ENCODE results near the gene PIP5K1B.

DNA sequence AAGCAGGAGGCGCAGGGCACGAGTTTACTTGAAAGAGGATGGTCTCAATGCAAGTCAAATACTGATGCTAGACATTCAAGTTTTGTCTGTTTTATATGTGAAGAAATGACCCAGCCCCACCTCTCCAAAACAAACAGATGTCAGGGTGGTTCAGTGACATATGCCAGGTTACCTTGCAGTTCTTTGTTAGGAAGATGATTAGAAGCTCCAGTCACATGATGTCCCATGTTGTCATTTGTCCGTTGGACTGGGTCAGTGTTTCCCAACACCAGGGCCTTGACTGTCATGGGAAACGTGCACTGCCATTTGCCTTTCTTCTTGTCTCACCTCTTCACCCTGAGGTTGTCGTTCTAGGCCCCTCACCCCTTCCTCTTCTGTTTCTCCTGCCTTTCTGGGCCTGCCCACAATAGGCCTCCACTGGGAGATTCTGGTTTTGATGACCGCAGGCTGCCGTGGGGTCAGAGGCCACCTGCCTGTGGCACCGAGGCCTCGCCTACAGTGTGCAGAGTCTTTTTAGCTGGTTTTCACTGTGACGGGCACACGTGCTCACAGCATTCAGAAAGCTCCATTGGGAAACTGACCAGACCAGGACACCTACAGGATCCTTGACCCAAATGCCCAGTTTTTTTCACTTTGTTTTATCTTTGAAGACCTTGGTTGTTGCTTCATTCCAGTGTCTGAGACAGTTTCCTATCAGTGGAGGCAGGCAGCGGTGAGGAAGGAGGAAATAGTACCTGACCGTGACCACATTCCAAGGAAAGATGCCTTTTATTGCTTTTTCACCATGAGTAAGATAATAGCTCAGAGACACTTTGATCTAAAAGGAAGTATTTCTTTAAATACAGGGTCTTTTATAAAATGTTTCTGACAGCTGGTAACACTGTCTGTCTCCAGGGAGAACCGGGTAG is 123.1 kb downstream of the PIP5K1B start:
- TF ChIP-seq, protein P1, sequence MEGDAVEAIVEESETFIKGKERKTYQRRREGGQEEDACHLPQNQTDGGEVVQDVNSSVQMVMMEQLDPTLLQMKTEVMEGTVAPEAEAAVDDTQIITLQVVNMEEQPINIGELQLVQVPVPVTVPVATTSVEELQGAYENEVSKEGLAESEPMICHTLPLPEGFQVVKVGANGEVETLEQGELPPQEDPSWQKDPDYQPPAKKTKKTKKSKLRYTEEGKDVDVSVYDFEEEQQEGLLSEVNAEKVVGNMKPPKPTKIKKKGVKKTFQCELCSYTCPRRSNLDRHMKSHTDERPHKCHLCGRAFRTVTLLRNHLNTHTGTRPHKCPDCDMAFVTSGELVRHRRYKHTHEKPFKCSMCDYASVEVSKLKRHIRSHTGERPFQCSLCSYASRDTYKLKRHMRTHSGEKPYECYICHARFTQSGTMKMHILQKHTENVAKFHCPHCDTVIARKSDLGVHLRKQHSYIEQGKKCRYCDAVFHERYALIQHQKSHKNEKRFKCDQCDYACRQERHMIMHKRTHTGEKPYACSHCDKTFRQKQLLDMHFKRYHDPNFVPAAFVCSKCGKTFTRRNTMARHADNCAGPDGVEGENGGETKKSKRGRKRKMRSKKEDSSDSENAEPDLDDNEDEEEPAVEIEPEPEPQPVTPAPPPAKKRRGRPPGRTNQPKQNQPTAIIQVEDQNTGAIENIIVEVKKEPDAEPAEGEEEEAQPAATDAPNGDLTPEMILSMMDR (IDR thresholded peaks at IDR 0.05), result no peak
- TF ChIP-seq POLR2AphosphoS5 (IDR thresholded peaks at IDR 0.05; ENCODE audit: low read depth, low read length), result no peak
- TF ChIP-seq, protein P2, sequence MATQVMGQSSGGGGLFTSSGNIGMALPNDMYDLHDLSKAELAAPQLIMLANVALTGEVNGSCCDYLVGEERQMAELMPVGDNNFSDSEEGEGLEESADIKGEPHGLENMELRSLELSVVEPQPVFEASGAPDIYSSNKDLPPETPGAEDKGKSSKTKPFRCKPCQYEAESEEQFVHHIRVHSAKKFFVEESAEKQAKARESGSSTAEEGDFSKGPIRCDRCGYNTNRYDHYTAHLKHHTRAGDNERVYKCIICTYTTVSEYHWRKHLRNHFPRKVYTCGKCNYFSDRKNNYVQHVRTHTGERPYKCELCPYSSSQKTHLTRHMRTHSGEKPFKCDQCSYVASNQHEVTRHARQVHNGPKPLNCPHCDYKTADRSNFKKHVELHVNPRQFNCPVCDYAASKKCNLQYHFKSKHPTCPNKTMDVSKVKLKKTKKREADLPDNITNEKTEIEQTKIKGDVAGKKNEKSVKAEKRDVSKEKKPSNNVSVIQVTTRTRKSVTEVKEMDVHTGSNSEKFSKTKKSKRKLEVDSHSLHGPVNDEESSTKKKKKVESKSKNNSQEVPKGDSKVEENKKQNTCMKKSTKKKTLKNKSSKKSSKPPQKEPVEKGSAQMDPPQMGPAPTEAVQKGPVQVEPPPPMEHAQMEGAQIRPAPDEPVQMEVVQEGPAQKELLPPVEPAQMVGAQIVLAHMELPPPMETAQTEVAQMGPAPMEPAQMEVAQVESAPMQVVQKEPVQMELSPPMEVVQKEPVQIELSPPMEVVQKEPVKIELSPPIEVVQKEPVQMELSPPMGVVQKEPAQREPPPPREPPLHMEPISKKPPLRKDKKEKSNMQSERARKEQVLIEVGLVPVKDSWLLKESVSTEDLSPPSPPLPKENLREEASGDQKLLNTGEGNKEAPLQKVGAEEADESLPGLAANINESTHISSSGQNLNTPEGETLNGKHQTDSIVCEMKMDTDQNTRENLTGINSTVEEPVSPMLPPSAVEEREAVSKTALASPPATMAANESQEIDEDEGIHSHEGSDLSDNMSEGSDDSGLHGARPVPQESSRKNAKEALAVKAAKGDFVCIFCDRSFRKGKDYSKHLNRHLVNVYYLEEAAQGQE (IDR thresholded peaks at IDR 0.05; ENCODE audit: insufficient read depth in 1 of 2, low read depth in 2 of 2, low read length in 1 of 2), result no peak
- no peak for TF ChIP-seq SIN3A (IDR thresholded peaks at IDR 0.05; ENCODE audit: borderline replicate concordance, insufficient read depth, low read depth, low read length)
- no peak for TF ChIP-seq TCF7L2 (IDR thresholded peaks at IDR 0.05; ENCODE audit: low read depth, low read length)
